GM23338 (cell line): ENCODE measurements around the gene OGA. TPM values are rescaled to one million over a fixed set of nuclear protein-coding genes. Genes with fewer than 3 reads are reported as not detected.
A peak's percentile ranks its signal among the peaks of the same experiment; 100 is the strongest.

Source experiments
- ATAC-seq: fragments of 200-7000 bp; cut with Tn5 transposase; 3 replicates; pipeline ENCODE4 v1.9.1; 2020
- DNase-seq: peaks from one replicate; pipeline ENCODE4 v3.0.0-alpha.2; 2015; ENCODE audit warnings: low spot score
- H2AFZ ChIP-seq: fragments of 200-600 bp; sonication (generic); 2 replicates; pipeline ENCODE4 v1.8.0; 2016; ENCODE audit warnings: antibody characterized with exemption, mild to moderate bottlenecking, moderate library complexity
- H3F3A ChIP-seq: fragments of 200-600 bp; sonication (generic); replicated peaks from 2 replicates; pipeline ENCODE4 v1.8.0; 2017; ENCODE audit warnings: antibody characterized with exemption, mixed run types, low read depth
- H3K27ac ChIP-seq: fragments of 200-600 bp; sonication (generic); 2 replicates; pipeline ENCODE4 v1.6.1; 2016; ENCODE audit warnings: low read depth
- H3K27me3 ChIP-seq: fragments of 200-600 bp; sonication (generic); 2 replicates; pipeline ENCODE4 v1.8.0; 2016; ENCODE audit warnings: mild to moderate bottlenecking, mixed run types, moderate library complexity; ENCODE audit not compliant: insufficient read depth
- H3K36me3 ChIP-seq: fragments of 200-600 bp; sonication (generic); 2 replicates; pipeline ENCODE4 v1.8.0; 2016; ENCODE audit warnings: mild to moderate bottlenecking; ENCODE audit not compliant: insufficient read depth
- H3K4me1 ChIP-seq: fragments of 200-600 bp; sonication (generic); 2 replicates; pipeline ENCODE4 v1.8.0; 2016; ENCODE audit warnings: mild to moderate bottlenecking, moderate library complexity; ENCODE audit not compliant: insufficient read depth
- H3K4me2 ChIP-seq: fragments of 200-600 bp; sonication (generic); 2 replicates; pipeline ENCODE4 v1.7.1; 2017; ENCODE audit warnings: mixed run types
- H3K4me3 ChIP-seq: fragments of 200-600 bp; sonication (generic); 2 replicates; pipeline ENCODE4 v1.6.1; 2016; ENCODE audit warnings: mixed run types
- H3K79me2 ChIP-seq: fragments of 200-600 bp; sonication (generic); replicated peaks from 2 replicates; pipeline ENCODE4 v1.8.0; 2017; ENCODE audit warnings: mild to moderate bottlenecking; ENCODE audit not compliant: insufficient read depth
- H3K9me2 ChIP-seq: fragments of 200-600 bp; sonication (generic); 2 replicates; pipeline ENCODE4 v1.8.0; 2017; ENCODE audit not compliant: insufficient read depth
- H4K20me1 ChIP-seq: fragments of 200-600 bp; sonication (generic); replicated peaks from 2 replicates; pipeline ENCODE4 v1.8.0; 2017; ENCODE audit warnings: mild to moderate bottlenecking; ENCODE audit not compliant: insufficient read depth
- H3K27ac Mint-ChIP-seq: 2 replicates; pipeline ENCODE4 v1.8.0; 2020; ENCODE audit warnings: inconsistent platforms, mild to moderate bottlenecking, moderate library complexity, mixed read lengths
- H3K27me3 Mint-ChIP-seq: 3 replicates; pipeline ENCODE4 v1.8.0; 2022; ENCODE audit warnings: low read depth, mild to moderate bottlenecking, moderate library complexity, mixed read lengths, inconsistent platforms; ENCODE audit not compliant: insufficient read depth, poor library complexity
- H3K36me3 Mint-ChIP-seq: 3 replicates; pipeline ENCODE4 v1.8.0; 2021; ENCODE audit warnings: low read depth, mild to moderate bottlenecking, inconsistent platforms, moderate library complexity, mixed read lengths
- H3K4me1 Mint-ChIP-seq: 3 replicates; pipeline ENCODE4 v1.8.0; 2020; ENCODE audit warnings: mild to moderate bottlenecking, inconsistent platforms, mixed read lengths
- H3K4me3 Mint-ChIP-seq: 3 replicates; pipeline ENCODE4 v1.8.0; 2021; ENCODE audit warnings: moderate library complexity, mild to moderate bottlenecking, inconsistent platforms, mixed read lengths
- H3K9me3 Mint-ChIP-seq: 3 replicates; pipeline ENCODE4 v1.8.0; 2020; ENCODE audit warnings: moderate library complexity, mild to moderate bottlenecking, inconsistent platforms, mixed read lengths
- CREB1 ChIP-seq: fragments of 250-450 bp; sonication (Bioruptor Pico); IDR thresholded peaks from 2 replicates; pipeline ENCODE4 v1.5.0; 2020; ENCODE audit warnings: low read depth, mild to moderate bottlenecking, moderate library complexity
- CTCF ChIP-seq, 2 experiments: fragments of 200-600 bp in 1 of 2; sonication (generic) in 1 of 2; conservative IDR thresholded peaks; 2 replicates each; pipeline versions ENCODE4 v1.5.1 to v1.6.1; 2016 to 2017; ENCODE audit warnings: antibody characterized with exemption in 2 of 2, low read depth in 2 of 2, mild to moderate bottlenecking in 2 of 2, moderate library complexity in 1 of 2
- EZH2 ChIP-seq: fragments of 200-600 bp; sonication (generic); IDR thresholded peaks from one replicate; pipeline ENCODE4 v1.8.0; 2017; ENCODE audit warnings: antibody characterized with exemption, mild to moderate bottlenecking, low read depth; ENCODE audit not compliant: unreplicated experiment
- EZH2phosphoT487 ChIP-seq: fragments of 200-600 bp; sonication (generic); IDR thresholded peaks from one replicate; pipeline ENCODE4 v1.8.1; 2018; ENCODE audit warnings: antibody characterized with exemption; ENCODE audit not compliant: unreplicated experiment
- JUNB ChIP-seq: IDR thresholded peaks from one replicate; pipeline ENCODE4 v1.6.1; 2016; ENCODE audit warnings: antibody characterized with exemption; ENCODE audit not compliant: unreplicated experiment
- NANOG ChIP-seq: IDR thresholded peaks from 2 replicates; pipeline ENCODE4 v1.6.1; 2016; ENCODE audit warnings: antibody characterized with exemption, borderline replicate concordance
- POLR2AphosphoS5 ChIP-seq: IDR thresholded peaks from 2 replicates; pipeline ENCODE4 v1.6.1; 2016; ENCODE audit warnings: antibody characterized with exemption, low read depth
- REST ChIP-seq: IDR thresholded peaks from one replicate; pipeline ENCODE4 v1.6.1; 2018; ENCODE audit warnings: antibody characterized with exemption; ENCODE audit not compliant: unreplicated experiment
- STAT1 ChIP-seq: IDR thresholded peaks from one replicate; pipeline ENCODE4 v1.6.1; 2016; ENCODE audit warnings: antibody characterized with exemption; ENCODE audit not compliant: unreplicated experiment
- ZNF114 ChIP-seq: fragments of 250-450 bp; sonication (Bioruptor Pico); IDR thresholded peaks from 2 replicates; pipeline ENCODE4 v1.5.0; 2020; ENCODE audit warnings: mild to moderate bottlenecking, moderate library complexity
- ZNF331 ChIP-seq: fragments of 250-450 bp; sonication (Bioruptor Pico); IDR thresholded peaks from 2 replicates; pipeline ENCODE4 v1.5.0; 2020; ENCODE audit warnings: low read depth, mild to moderate bottlenecking, moderate library complexity
- polyA plus RNA-seq: library from polyadenylated mRNA; unstranded; fragments of >200 nt; fragmentation: Nextera tagmentation; extraction: Ambion mirVana; gene quantifications from 2 replicates; pipeline ENCODE4 v1.2.1, GENCODE V29; 2016
- total RNA-seq: library from RNA; depleted of rRNA; stranded (reverse); fragments of >200 nt; shearing (Covaris generic); gene quantifications from 2 replicates; pipeline ENCODE4 v1.2.3, GENCODE V29; 2014
- TF ChIP-seq, protein P1 (sequence below): fragments of 250-450 bp; sonication (Bioruptor Pico); IDR thresholded peaks from 2 replicates; pipeline ENCODE4 v1.5.0; 2020; ENCODE audit warnings: mild to moderate bottlenecking, moderate library complexity
- TF ChIP-seq, protein P2 (sequence below): IDR thresholded peaks from 2 replicates; pipeline ENCODE4 v1.6.1; 2016; ENCODE audit warnings: antibody characterized with exemption

OGA gene
- total and polyA plus RNA-seq, 2 experiments from 2014 or later, result 68.4 to 131 TPM

- Histone ChIP-seq H4K20me1 (no peaks in the 10 kb centered on the region), H2AFZ (peak overlapping the region; percentile 94), H3F3A (no peaks in the 10 kb centered on the region), H3K9me2 (no peaks in the 10 kb centered on the region), H3K79me2 (no peaks in the 10 kb centered on the region), H3K27me3 (0 out of 2 replicates have a peak, but pooled peaks cover 5% of the 10 kb centered on the region), H3K27ac (no peak overlapping the region), H3K36me3 (no peaks in the 10 kb centered on the region), H3K4me2 (no peak overlapping the region), H3K4me3 (no peak overlapping the region), H3K4me1 (peaks cover 9% of the 10 kb centered on the region)
- TF ChIP-seq ZNF114 (no peak), NANOG (no peak), STAT1 (no peak), EZH2phosphoT487 (no peak), CREB1 (no peak), EZH2 (no peak), POLR2AphosphoS5 (no peak), JUNB (no peak), REST (no peak), CTCF (conservative IDR thresholded peaks at IDR 0.05; ENCODE audit: low read depth in 2 of 2) (no peak), ZNF331 (CRISPR knock-in tag) (no peak)
- TF ChIP-seq, protein P1, sequence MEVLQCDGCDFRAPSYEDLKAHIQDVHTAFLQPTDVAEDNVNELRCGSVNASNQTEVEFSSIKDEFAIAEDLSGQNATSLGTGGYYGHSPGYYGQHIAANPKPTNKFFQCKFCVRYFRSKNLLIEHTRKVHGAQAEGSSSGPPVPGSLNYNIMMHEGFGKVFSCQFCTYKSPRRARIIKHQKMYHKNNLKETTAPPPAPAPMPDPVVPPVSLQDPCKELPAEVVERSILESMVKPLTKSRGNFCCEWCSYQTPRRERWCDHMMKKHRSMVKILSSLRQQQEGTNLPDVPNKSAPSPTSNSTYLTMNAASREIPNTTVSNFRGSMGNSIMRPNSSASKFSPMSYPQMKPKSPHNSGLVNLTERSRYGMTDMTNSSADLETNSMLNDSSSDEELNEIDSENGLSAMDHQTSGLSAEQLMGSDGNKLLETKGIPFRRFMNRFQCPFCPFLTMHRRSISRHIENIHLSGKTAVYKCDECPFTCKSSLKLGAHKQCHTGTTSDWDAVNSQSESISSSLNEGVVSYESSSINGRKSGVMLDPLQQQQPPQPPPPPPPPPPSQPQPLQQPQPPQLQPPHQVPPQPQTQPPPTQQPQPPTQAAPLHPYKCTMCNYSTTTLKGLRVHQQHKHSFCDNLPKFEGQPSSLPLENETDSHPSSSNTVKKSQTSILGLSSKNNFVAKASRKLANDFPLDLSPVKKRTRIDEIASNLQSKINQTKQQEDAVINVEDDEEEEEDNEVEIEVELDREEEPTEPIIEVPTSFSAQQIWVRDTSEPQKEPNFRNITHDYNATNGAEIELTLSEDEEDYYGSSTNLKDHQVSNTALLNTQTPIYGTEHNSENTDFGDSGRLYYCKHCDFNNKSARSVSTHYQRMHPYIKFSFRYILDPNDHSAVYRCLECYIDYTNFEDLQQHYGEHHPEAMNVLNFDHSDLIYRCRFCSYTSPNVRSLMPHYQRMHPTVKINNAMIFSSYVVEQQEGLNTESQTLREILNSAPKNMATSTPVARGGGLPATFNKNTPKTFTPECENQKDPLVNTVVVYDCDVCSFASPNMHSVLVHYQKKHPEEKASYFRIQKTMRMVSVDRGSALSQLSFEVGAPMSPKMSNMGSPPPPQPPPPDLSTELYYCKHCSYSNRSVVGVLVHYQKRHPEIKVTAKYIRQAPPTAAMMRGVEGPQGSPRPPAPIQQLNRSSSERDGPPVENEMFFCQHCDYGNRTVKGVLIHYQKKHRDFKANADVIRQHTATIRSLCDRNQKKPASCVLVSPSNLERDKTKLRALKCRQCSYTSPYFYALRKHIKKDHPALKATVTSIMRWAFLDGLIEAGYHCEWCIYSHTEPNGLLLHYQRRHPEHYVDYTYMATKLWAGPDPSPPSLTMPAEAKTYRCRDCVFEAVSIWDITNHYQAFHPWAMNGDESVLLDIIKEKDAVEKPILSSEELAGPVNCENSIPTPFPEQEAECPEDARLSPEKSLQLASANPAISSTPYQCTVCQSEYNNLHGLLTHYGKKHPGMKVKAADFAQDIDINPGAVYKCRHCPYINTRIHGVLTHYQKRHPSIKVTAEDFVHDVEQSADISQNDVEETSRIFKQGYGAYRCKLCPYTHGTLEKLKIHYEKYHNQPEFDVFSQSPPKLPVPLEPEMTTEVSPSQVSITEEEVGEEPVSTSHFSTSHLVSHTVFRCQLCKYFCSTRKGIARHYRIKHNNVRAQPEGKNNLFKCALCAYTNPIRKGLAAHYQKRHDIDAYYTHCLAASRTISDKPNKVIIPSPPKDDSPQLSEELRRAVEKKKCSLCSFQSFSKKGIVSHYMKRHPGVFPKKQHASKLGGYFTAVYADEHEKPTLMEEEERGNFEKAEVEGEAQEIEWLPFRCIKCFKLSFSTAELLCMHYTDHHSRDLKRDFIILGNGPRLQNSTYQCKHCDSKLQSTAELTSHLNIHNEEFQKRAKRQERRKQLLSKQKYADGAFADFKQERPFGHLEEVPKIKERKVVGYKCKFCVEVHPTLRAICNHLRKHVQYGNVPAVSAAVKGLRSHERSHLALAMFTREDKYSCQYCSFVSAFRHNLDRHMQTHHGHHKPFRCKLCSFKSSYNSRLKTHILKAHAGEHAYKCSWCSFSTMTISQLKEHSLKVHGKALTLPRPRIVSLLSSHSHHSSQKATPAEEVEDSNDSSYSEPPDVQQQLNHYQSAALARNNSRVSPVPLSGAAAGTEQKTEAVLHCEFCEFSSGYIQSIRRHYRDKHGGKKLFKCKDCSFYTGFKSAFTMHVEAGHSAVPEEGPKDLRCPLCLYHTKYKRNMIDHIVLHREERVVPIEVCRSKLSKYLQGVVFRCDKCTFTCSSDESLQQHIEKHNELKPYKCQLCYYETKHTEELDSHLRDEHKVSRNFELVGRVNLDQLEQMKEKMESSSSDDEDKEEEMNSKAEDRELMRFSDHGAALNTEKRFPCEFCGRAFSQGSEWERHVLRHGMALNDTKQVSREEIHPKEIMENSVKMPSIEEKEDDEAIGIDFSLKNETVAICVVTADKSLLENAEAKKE (CRISPR knock-in tag), result no peak
- TF ChIP-seq, protein P2, sequence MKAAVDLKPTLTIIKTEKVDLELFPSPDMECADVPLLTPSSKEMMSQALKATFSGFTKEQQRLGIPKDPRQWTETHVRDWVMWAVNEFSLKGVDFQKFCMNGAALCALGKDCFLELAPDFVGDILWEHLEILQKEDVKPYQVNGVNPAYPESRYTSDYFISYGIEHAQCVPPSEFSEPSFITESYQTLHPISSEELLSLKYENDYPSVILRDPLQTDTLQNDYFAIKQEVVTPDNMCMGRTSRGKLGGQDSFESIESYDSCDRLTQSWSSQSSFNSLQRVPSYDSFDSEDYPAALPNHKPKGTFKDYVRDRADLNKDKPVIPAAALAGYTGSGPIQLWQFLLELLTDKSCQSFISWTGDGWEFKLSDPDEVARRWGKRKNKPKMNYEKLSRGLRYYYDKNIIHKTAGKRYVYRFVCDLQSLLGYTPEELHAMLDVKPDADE, result no peak
- Mint-ChIP-seq H3K36me3 (no peaks in the 10 kb centered on the region), H3K27me3 (peaks cover 9% of the 10 kb centered on the region), H3K4me3 (no peak overlapping the region), H3K9me3 (no peaks in the 10 kb centered on the region), H3K27ac (no peak overlapping the region), H3K4me1 (peaks cover 19% of the 10 kb centered on the region; the same call in 2 of the 3 replicates)
- DNase-seq, result no peak
- ATAC-seq, result no peak
Measured at GRCh38 chr10:101758858-101759257, 59.4 kb downstream of the OGA start.
